ENCODE measurements around the gene RALGAPA1. TPM values are rescaled to one million over a fixed set of nuclear protein-coding genes. Genes with fewer than 3 reads are reported as not detected.
"Not testable (repeated sequence)": the region's sequence is repeated elsewhere in the genome, so short reads cannot be mapped to it uniquely, and the experiment has no call there.

The RALGAPA1 gene
- 12.3 TPM for polyA plus RNA-seq (2013, experiment 1 of 2)
- polyA plus RNA-seq (2013, experiment 2 of 2), result 10.8 TPM

GRCh38 chr14:35808638-35809563 lies at the start of gene RALGAPA1:
Gene RALGAPA1 (minus strand): TSS chr14:35809295. CDS start chr14:35808835, 460 bp downstream.
- H3K27ac ChIP-seq (ENCODE audit: low read depth, low read length), result peak within 1 kb of the TSS; percentile 92

GRCh38 chr14:35858521-35859209 lies 49.6 kb upstream of the RALGAPA1 start:
- no peaks in the 10 kb centered on the region for H3K27me3 ChIP-seq (ENCODE audit: insufficient read depth, low read length)
- H3K27ac ChIP-seq (ENCODE audit: low read depth, low read length), result no peak overlapping the region
- H3K9me3 ChIP-seq (ENCODE audit: insufficient read depth, low read depth, low read length), result no peaks in the 10 kb centered on the region
- WGBS, result 95% methylated on average over 7 of the region's 7 CpGs
- H3K36me3 ChIP-seq (ENCODE audit: insufficient read depth, low read length), result peaks cover 21% of the 10 kb centered on the region
- no peak overlapping the region for H3K4me3 ChIP-seq (ENCODE audit: low read length)
- no peak overlapping the region for H3K9ac ChIP-seq (ENCODE audit: low read depth, low read length)
- H3K4me1 ChIP-seq (ENCODE audit: insufficient read depth, low read length), result no peaks in the 10 kb centered on the region

More at GRCh38 chr14:35808638-35809563, at the start of gene RALGAPA1:
- not testable (repeated sequence) for H3K36me3 ChIP-seq (ENCODE audit: insufficient read depth, low read length); H3K27me3 ChIP-seq (ENCODE audit: insufficient read depth, low read length); H3K9me3 ChIP-seq (ENCODE audit: insufficient read depth, low read depth, low read length)
- peaks cover 15% of the 10 kb centered on the region for H3K4me1 ChIP-seq (ENCODE audit: insufficient read depth, low read length)
- under 1% methylated on average over 66 of the region's 66 CpGs for WGBS
- peak within 1 kb of the TSS; percentile 96 for H3K4me3 ChIP-seq (ENCODE audit: low read length)
- H3K9ac ChIP-seq (ENCODE audit: low read depth, low read length), result peak within 1 kb of the TSS; percentile 80

GRCh38 chr14:35855876-35856481 lies 46.9 kb upstream of the RALGAPA1 start:
- Histone ChIP-seq H3K9me3 (ENCODE audit: insufficient read depth, low read depth, low read length) (peaks cover 3% of the 10 kb centered on the region; the same call in 1 of the 2 replicates), H3K27ac (ENCODE audit: low read depth, low read length) (no peak overlapping the region), H3K4me3 (ENCODE audit: low read length) (no peak overlapping the region), H3K4me1 (ENCODE audit: insufficient read depth, low read length) (no peaks in the 10 kb centered on the region), H3K27me3 (ENCODE audit: insufficient read depth, low read length) (no peaks in the 10 kb centered on the region), H3K9ac (ENCODE audit: low read depth, low read length) (no peak overlapping the region), H3K36me3 (ENCODE audit: insufficient read depth, low read length) (peaks cover 14% of the 10 kb centered on the region)
- 97% methylated on average over 5 of the region's 6 CpGs for WGBS

GRCh38 chr14:35854696-35855270 lies 45.7 kb upstream of the RALGAPA1 start:
- Histone ChIP-seq H3K4me1 (ENCODE audit: insufficient read depth, low read length) (no peaks in the 10 kb centered on the region), H3K9ac (ENCODE audit: low read depth, low read length) (no peak overlapping the region), H3K4me3 (ENCODE audit: low read length) (no peak overlapping the region), H3K27me3 (ENCODE audit: insufficient read depth, low read length) (no peaks in the 10 kb centered on the region), H3K36me3 (ENCODE audit: insufficient read depth, low read length) (peaks cover 14% of the 10 kb centered on the region), H3K27ac (ENCODE audit: low read depth, low read length) (no peak overlapping the region), H3K9me3 (ENCODE audit: insufficient read depth, low read depth, low read length) (peaks cover 3% of the 10 kb centered on the region; the same call in 1 of the 2 replicates)
- 96% methylated on average over 1 of the region's 1 CpG for WGBS

GRCh38 chr14:35853225-35853624 lies 44.1 kb upstream of the RALGAPA1 start:
- 88% methylated on average over 2 of the region's 2 CpGs for WGBS
- Histone ChIP-seq H3K9ac (ENCODE audit: low read depth, low read length) (no peak overlapping the region), H3K36me3 (ENCODE audit: insufficient read depth, low read length) (peaks cover 10% of the 10 kb centered on the region), H3K27me3 (ENCODE audit: insufficient read depth, low read length) (no peaks in the 10 kb centered on the region), H3K4me3 (ENCODE audit: low read length) (no peak overlapping the region), H3K27ac (ENCODE audit: low read depth, low read length) (no peak overlapping the region), H3K9me3 (ENCODE audit: insufficient read depth, low read depth, low read length) (peaks cover 3% of the 10 kb centered on the region; the same call in 1 of the 2 replicates), H3K4me1 (ENCODE audit: insufficient read depth, low read length) (no peaks in the 10 kb centered on the region)

- H3K36me3 ChIP-seq (ENCODE audit: insufficient read depth, low read length), result peaks cover 10% of the 10 kb centered on the region; the same call in 1 of the 2 replicates
- no peak overlapping the region for H3K27ac ChIP-seq (ENCODE audit: low read depth, low read length)
- H3K4me3 ChIP-seq (ENCODE audit: low read length), result no peak overlapping the region
- H3K9me3 ChIP-seq (ENCODE audit: insufficient read depth, low read depth, low read length), result peaks cover 3% of the 10 kb centered on the region; the same call in 1 of the 2 replicates
- 90% methylated on average over 3 of the region's 3 CpGs for WGBS
- H3K9ac ChIP-seq (ENCODE audit: low read depth, low read length), result no peak overlapping the region
- H3K27me3 ChIP-seq (ENCODE audit: insufficient read depth, low read length), result no peaks in the 10 kb centered on the region
- no peaks in the 10 kb centered on the region for H3K4me1 ChIP-seq (ENCODE audit: insufficient read depth, low read length)
Measured at GRCh38 chr14:35851823-35852222, 42.7 kb upstream of the RALGAPA1 start.

GRCh38 chr14:35849122-35849521 lies 40.0 kb upstream of the RALGAPA1 start:
- Histone ChIP-seq H3K36me3 (ENCODE audit: insufficient read depth, low read length) (peaks cover 27% of the 10 kb centered on the region), H3K4me3 (ENCODE audit: low read length) (no peak overlapping the region), H3K27ac (ENCODE audit: low read depth, low read length) (no peak overlapping the region), H3K27me3 (ENCODE audit: insufficient read depth, low read length) (no peaks in the 10 kb centered on the region), H3K4me1 (ENCODE audit: insufficient read depth, low read length) (no peaks in the 10 kb centered on the region), H3K9me3 (ENCODE audit: insufficient read depth, low read depth, low read length) (peaks cover 3% of the 10 kb centered on the region; the same call in 1 of the 2 replicates), H3K9ac (ENCODE audit: low read depth, low read length) (no peak overlapping the region)
- WGBS, result 83% methylated on average over 1 of the region's 1 CpG

- Histone ChIP-seq H3K4me1 (ENCODE audit: insufficient read depth, low read length) (no peaks in the 10 kb centered on the region), H3K27me3 (ENCODE audit: insufficient read depth, low read length) (no peaks in the 10 kb centered on the region), H3K36me3 (ENCODE audit: insufficient read depth, low read length) (peaks cover 30% of the 10 kb centered on the region), H3K9ac (ENCODE audit: low read depth, low read length) (no peak overlapping the region), H3K27ac (ENCODE audit: low read depth, low read length) (no peak overlapping the region), H3K4me3 (ENCODE audit: low read length) (no peak overlapping the region), H3K9me3 (ENCODE audit: insufficient read depth, low read depth, low read length) (peaks cover 3% of the 10 kb centered on the region; the same call in 1 of the 2 replicates)
- WGBS, result 98% methylated on average over 2 of the region's 2 CpGs
Measured at GRCh38 chr14:35847636-35848035, 38.5 kb upstream of the RALGAPA1 start.

GRCh38 chr14:35844494-35844893 lies 35.4 kb upstream of the RALGAPA1 start:
- 94% methylated on average over 8 of the region's 8 CpGs for WGBS
- H3K27me3 ChIP-seq (ENCODE audit: insufficient read depth, low read length), result no peaks in the 10 kb centered on the region
- H3K9me3 ChIP-seq (ENCODE audit: insufficient read depth, low read depth, low read length), result no peaks in the 10 kb centered on the region
- no peaks in the 10 kb centered on the region for H3K4me1 ChIP-seq (ENCODE audit: insufficient read depth, low read length)
- peaks cover 27% of the 10 kb centered on the region for H3K36me3 ChIP-seq (ENCODE audit: insufficient read depth, low read length)
- H3K4me3 ChIP-seq (ENCODE audit: low read length), result no peak overlapping the region
- no peak overlapping the region for H3K27ac ChIP-seq (ENCODE audit: low read depth, low read length)
- H3K9ac ChIP-seq (ENCODE audit: low read depth, low read length), result no peak overlapping the region

- not testable (repeated sequence) for H3K9ac ChIP-seq (ENCODE audit: low read depth, low read length); H3K27ac ChIP-seq (ENCODE audit: low read depth, low read length); H3K27me3 ChIP-seq (ENCODE audit: insufficient read depth, low read length); H3K4me3 ChIP-seq (ENCODE audit: low read length); H3K4me1 ChIP-seq (ENCODE audit: insufficient read depth, low read length); H3K9me3 ChIP-seq (ENCODE audit: insufficient read depth, low read depth, low read length)
- H3K36me3 ChIP-seq (ENCODE audit: insufficient read depth, low read length), result peaks cover 36% of the 10 kb centered on the region
- 100% methylated on average over 2 of the region's 2 CpGs for WGBS
Measured at GRCh38 chr14:35842245-35842644, 33.1 kb upstream of the RALGAPA1 start.

Measured in HUES64 (cell line).